Hematopoietic multipotent progenitor cell treated with erythropoietin and hydrocortisone succinate and interleukin-3 and kit ligand, for 6 days (in vitro differentiated cells): ENCODE measurements around the gene SOCS3.
"Not testable (repeated sequence)": the region's sequence is repeated elsewhere in the genome, so short reads cannot be mapped to it uniquely, and the experiment has no call there.

Experiments used
- DNase-seq: peaks from one replicate; pipeline ENCODE4 v3.0.0-alpha.2; 2015

SOCS3 gene

GRCh38 chr17:78325076-78325687 lies 34.7 kb downstream of the SOCS3 start:
- DNase-seq: no peak

GRCh38 chr17:78324391-78325075 lies 35.3 kb downstream of the SOCS3 start:
- DNase-seq: peak; percentile 48

- DNase-seq: no peak
Observed at GRCh38 chr17:78323826-78324390, 36.0 kb downstream of the SOCS3 start.

- no peak for DNase-seq
Observed at GRCh38 chr17:78322858-78323455, 36.9 kb downstream of the SOCS3 start.

GRCh38 chr17:78322327-78322857 lies 37.5 kb downstream of the SOCS3 start:
- DNase-seq: no peak

GRCh38 chr17:78318843-78319242 lies 41.0 kb downstream of the SOCS3 start:
- DNase-seq: no peak

- DNase-seq: no peak
Observed at GRCh38 chr17:78318407-78318806, 41.5 kb downstream of the SOCS3 start.

GRCh38 chr17:78317794-78318400 lies 42.0 kb downstream of the SOCS3 start:
- DNase-seq: no peak

GRCh38 chr17:78316867-78317789 lies 42.7 kb downstream of the SOCS3 start:
- peak; percentile 21 for DNase-seq

GRCh38 chr17:78316115-78316866 lies 43.6 kb downstream of the SOCS3 start:
- no peak for DNase-seq

GRCh38 chr17:78315355-78316114 lies 44.3 kb downstream of the SOCS3 start:
- DNase-seq: peak; percentile 73

GRCh38 chr17:78314683-78315354 lies 45.1 kb downstream of the SOCS3 start:
- no peak for DNase-seq

GRCh38 chr17:78313735-78314648 lies 45.9 kb downstream of the SOCS3 start:
- DNase-seq: peak; percentile 77

GRCh38 chr17:78309659-78310255 lies 50.1 kb downstream of the SOCS3 start:
- not testable (repeated sequence) for DNase-seq

GRCh38 chr17:78307887-78308638 lies 51.8 kb downstream of the SOCS3 start:
- no peak for DNase-seq

- no peak for DNase-seq
Observed at GRCh38 chr17:78306913-78307312, 53.0 kb downstream of the SOCS3 start.
